ENCODE results near the gene SLC49A3. TPM values are rescaled to one million over a fixed set of nuclear protein-coding genes. Genes with fewer than 3 reads are reported as not detected.
A peak's percentile ranks its signal among the peaks of the same experiment; 100 is the strongest.

The SLC49A3 gene
- total RNA-seq, 1 donor from 2014 or later: 1.9 TPM

GRCh38 chr4:725391-726234 lies 36.7 kb upstream of the SLC49A3 start:
- Histone ChIP-seq H3K4me1 (no peaks in the 10 kb centered on the region), H2AFZ (replicated peaks) (no peak overlapping the region), H3K79me2 (ENCODE audit: low read depth) (peaks cover 89% of the 10 kb centered on the region), H3K27me3 (no peaks in the 10 kb centered on the region), H3K36me3 (no peaks in the 10 kb centered on the region), H3K27ac (no peak overlapping the region), H3K4me3 (no peak overlapping the region), H3K9me3 (ENCODE audit: low read depth) (no peaks in the 10 kb centered on the region), H3K4me2 (no peak overlapping the region), H4K20me1 (ENCODE audit: low read depth) (peaks cover 76% of the 10 kb centered on the region), H3K9ac (no peak overlapping the region), H3F3A (ENCODE audit: low read depth) (no peaks in the 10 kb centered on the region)
- H3K4me1 Mint-ChIP-seq: peaks cover 10% of the 10 kb centered on the region
- no peak for DNase-seq (ENCODE audit: low spot score)
- no peak for TF ChIP-seq EZH2 (IDR thresholded peaks at IDR 0.05)
- TF ChIP-seq CTCF (IDR thresholded peaks at IDR 0.05): no peak
- no peak for TF ChIP-seq EZH2phosphoT487 (IDR thresholded peaks at IDR 0.05)
- H3K36me3 Mint-ChIP-seq: peaks cover 43% of the 10 kb centered on the region
- H3K27ac Mint-ChIP-seq: peak overlapping the region; percentile 74
- H3K9me3 Mint-ChIP-seq: peaks cover 16% of the 10 kb centered on the region
- no peak overlapping the region for H3K4me3 Mint-ChIP-seq
- H3K27me3 Mint-ChIP-seq (ENCODE audit: insufficient read depth, low read depth): peaks cover 4% of the 10 kb centered on the region

GRCh38 chr4:723751-724530 lies 35.0 kb upstream of the SLC49A3 start:
- Mint-ChIP-seq H3K27ac (no peak overlapping the region), H3K9me3 (peaks cover 22% of the 10 kb centered on the region), H3K4me1 (peaks cover 10% of the 10 kb centered on the region), H3K4me3 (no peak overlapping the region), H3K27me3 (ENCODE audit: insufficient read depth, low read depth) (peaks cover 4% of the 10 kb centered on the region), H3K36me3 (peaks cover 47% of the 10 kb centered on the region)
- H3K4me3 ChIP-seq: no peak overlapping the region
- H3K79me2 ChIP-seq (ENCODE audit: low read depth): peaks cover 95% of the 10 kb centered on the region
- no peak overlapping the region for H3K27ac ChIP-seq
- no peaks in the 10 kb centered on the region for H3K36me3 ChIP-seq
- TF ChIP-seq CTCF (IDR thresholded peaks at IDR 0.05): no peak
- TF ChIP-seq EZH2 (IDR thresholded peaks at IDR 0.05): no peak
- TF ChIP-seq EZH2phosphoT487 (IDR thresholded peaks at IDR 0.05): no peak
- H3K9me3 ChIP-seq (ENCODE audit: low read depth): no peaks in the 10 kb centered on the region
- no peak overlapping the region for H3K4me2 ChIP-seq
- H2AFZ ChIP-seq (replicated peaks): no peak overlapping the region
- DNase-seq (ENCODE audit: low spot score): no peak
- H3K9ac ChIP-seq: no peak overlapping the region
- H3K27me3 ChIP-seq: no peaks in the 10 kb centered on the region
- H3F3A ChIP-seq (ENCODE audit: low read depth): no peaks in the 10 kb centered on the region
- H3K4me1 ChIP-seq: no peaks in the 10 kb centered on the region
- peaks cover 89% of the 10 kb centered on the region for H4K20me1 ChIP-seq (ENCODE audit: low read depth)

- H4K20me1 ChIP-seq (ENCODE audit: low read depth): peaks cover 91% of the 10 kb centered on the region
- peaks cover 4% of the 10 kb centered on the region for H3K27me3 Mint-ChIP-seq (ENCODE audit: insufficient read depth, low read depth)
- no peak for DNase-seq (ENCODE audit: low spot score)
- peaks cover 22% of the 10 kb centered on the region for H3K9me3 Mint-ChIP-seq
- no peak overlapping the region for H3K9ac ChIP-seq
- TF ChIP-seq EZH2 (IDR thresholded peaks at IDR 0.05) (no peak), EZH2phosphoT487 (IDR thresholded peaks at IDR 0.05) (no peak), CTCF (IDR thresholded peaks at IDR 0.05) (no peak)
- H3K9me3 ChIP-seq (ENCODE audit: low read depth): no peaks in the 10 kb centered on the region
- peaks cover 48% of the 10 kb centered on the region for H3K36me3 Mint-ChIP-seq
- no peaks in the 10 kb centered on the region for H3F3A ChIP-seq (ENCODE audit: low read depth)
- no peak overlapping the region for H3K27ac Mint-ChIP-seq
- no peak overlapping the region for H3K27ac ChIP-seq
- no peaks in the 10 kb centered on the region for H3K36me3 ChIP-seq
- peaks cover 11% of the 10 kb centered on the region for H3K4me1 Mint-ChIP-seq
- H3K4me2 ChIP-seq: no peak overlapping the region
- no peak overlapping the region for H3K4me3 Mint-ChIP-seq
- H2AFZ ChIP-seq (replicated peaks): no peak overlapping the region
- no peaks in the 10 kb centered on the region for H3K27me3 ChIP-seq
- H3K79me2 ChIP-seq (ENCODE audit: low read depth): peaks cover 95% of the 10 kb centered on the region
- no peaks in the 10 kb centered on the region for H3K4me1 ChIP-seq
- H3K4me3 ChIP-seq: no peak overlapping the region
These were observed 34.0 kb upstream of the SLC49A3 start for GRCh38 chr4:722851-723360.
